ENCODE results near the gene DR1.
"Not testable (repeated sequence)": the region's sequence is repeated elsewhere in the genome, so short reads cannot be mapped to it uniquely, and the experiment has no call there.

DR1 gene

GRCh38 chr1:93365813-93366212 lies 20.1 kb downstream of the DR1 start:
- DNase-seq: no peak
- no peaks in the 10 kb centered on the region for H3K27me3 ChIP-seq (ENCODE audit: insufficient read depth, low read depth, severe bottlenecking)
- H3K4me3 ChIP-seq (ENCODE audit: low read depth, low read length): no peak overlapping the region
- TF ChIP-seq CTCF (IDR thresholded peaks at IDR 0.05; ENCODE audit: low read depth, low read length): no peak
- no peak overlapping the region for H3K27ac ChIP-seq
- peaks cover 24% of the 10 kb centered on the region for H3K36me3 ChIP-seq
- no peaks in the 10 kb centered on the region for H3K9me3 ChIP-seq (ENCODE audit: severe bottlenecking)

- Histone ChIP-seq H3K4me3 (ENCODE audit: low read depth, low read length) (no peak overlapping the region), H3K27me3 (ENCODE audit: insufficient read depth, low read depth, severe bottlenecking) (no peaks in the 10 kb centered on the region), H3K36me3 (peaks cover 24% of the 10 kb centered on the region), H3K27ac (no peak overlapping the region), H3K9me3 (ENCODE audit: severe bottlenecking) (no peaks in the 10 kb centered on the region)
- DNase-seq: no peak
- TF ChIP-seq CTCF (IDR thresholded peaks at IDR 0.05; ENCODE audit: low read depth, low read length): no peak
These were observed 24.0 kb downstream of the DR1 start for GRCh38 chr1:93369734-93370133.

GRCh38 chr1:93374334-93375106 lies 28.8 kb downstream of the DR1 start:
- Histone ChIP-seq H3K4me3 (ENCODE audit: low read depth, low read length) (no peak overlapping the region), H3K9me3 (ENCODE audit: severe bottlenecking) (no peaks in the 10 kb centered on the region), H3K27ac (no peak overlapping the region), H3K27me3 (ENCODE audit: insufficient read depth, low read depth, severe bottlenecking) (no peaks in the 10 kb centered on the region), H3K36me3 (no peaks in the 10 kb centered on the region; the same call in 1 of the 2 replicates)
- no peak for TF ChIP-seq CTCF (IDR thresholded peaks at IDR 0.05; ENCODE audit: low read depth, low read length)
- DNase-seq: no peak

GRCh38 chr1:93384656-93385055 lies 38.9 kb downstream of the DR1 start:
- H3K27ac ChIP-seq: no peak overlapping the region
- H3K4me3 ChIP-seq (ENCODE audit: low read depth, low read length): no peak overlapping the region
- no peak for TF ChIP-seq CTCF (IDR thresholded peaks at IDR 0.05; ENCODE audit: low read depth, low read length)
- no peak for DNase-seq
- no peaks in the 10 kb centered on the region for H3K27me3 ChIP-seq (ENCODE audit: insufficient read depth, low read depth, severe bottlenecking)
- H3K9me3 ChIP-seq (ENCODE audit: severe bottlenecking): no peaks in the 10 kb centered on the region
- no peaks in the 10 kb centered on the region for H3K36me3 ChIP-seq

GRCh38 chr1:93386268-93386667 lies 40.6 kb downstream of the DR1 start:
- H3K4me3 ChIP-seq (ENCODE audit: low read depth, low read length); H3K27ac ChIP-seq; H3K9me3 ChIP-seq (ENCODE audit: severe bottlenecking); DNase-seq; H3K36me3 ChIP-seq; H3K27me3 ChIP-seq (ENCODE audit: insufficient read depth, low read depth, severe bottlenecking): not testable (repeated sequence)

- Histone ChIP-seq H3K4me3 (ENCODE audit: low read depth, low read length) (no peak overlapping the region), H3K27me3 (ENCODE audit: insufficient read depth, low read depth, severe bottlenecking) (no peaks in the 10 kb centered on the region), H3K27ac (no peak overlapping the region), H3K36me3 (no peaks in the 10 kb centered on the region), H3K9me3 (ENCODE audit: severe bottlenecking) (no peaks in the 10 kb centered on the region)
- DNase-seq: no peak
- no peak for TF ChIP-seq CTCF (IDR thresholded peaks at IDR 0.05; ENCODE audit: low read depth, low read length)
These were observed 48.8 kb downstream of the DR1 start for GRCh38 chr1:93394514-93394913.

All from WERI-Rb-1 (cell line).